DOHH2 (cell line): Measurements from ENCODE around the gene COL4A1.

Experiments
- EZH2phosphoT487 ChIP-seq: fragments of 200-600 bp; sonication (generic); IDR thresholded peaks from 2 replicates; pipeline ENCODE4 v1.6.1; 2017; ENCODE audit warnings: borderline replicate concordance, mild to moderate bottlenecking, antibody characterized with exemption, low read length, moderate library complexity, mixed read lengths
- TF ChIP-seq, protein P1 (sequence below): fragments of 200-600 bp; sonication (generic); IDR thresholded peaks from one replicate; pipeline ENCODE4 v1.5.1; 2014; ENCODE audit warnings: antibody characterized with exemption, mild to moderate bottlenecking, low read depth, low read length; ENCODE audit not compliant: poor library complexity, severe bottlenecking

DNA sequence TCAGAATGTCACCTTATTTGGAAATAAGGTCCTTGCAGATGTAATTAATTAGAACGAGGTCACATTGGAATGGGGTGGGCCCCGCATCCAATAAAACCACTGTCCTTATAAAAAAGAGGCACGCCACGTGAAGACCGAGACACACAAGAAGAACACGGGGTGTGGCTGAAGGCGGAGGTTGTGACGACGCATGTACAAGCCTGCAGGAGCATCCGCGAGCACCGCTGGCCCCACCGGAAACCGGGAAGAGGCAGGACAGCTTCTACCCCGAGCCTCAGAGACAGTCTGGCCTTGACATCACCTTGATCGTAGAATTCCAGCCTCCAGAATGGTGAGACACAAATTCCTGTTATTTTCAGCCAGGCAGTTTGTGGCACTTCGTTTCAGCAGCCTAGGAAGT, 177.9 kb downstream of the COL4A1 start:
- TF ChIP-seq, protein P1, sequence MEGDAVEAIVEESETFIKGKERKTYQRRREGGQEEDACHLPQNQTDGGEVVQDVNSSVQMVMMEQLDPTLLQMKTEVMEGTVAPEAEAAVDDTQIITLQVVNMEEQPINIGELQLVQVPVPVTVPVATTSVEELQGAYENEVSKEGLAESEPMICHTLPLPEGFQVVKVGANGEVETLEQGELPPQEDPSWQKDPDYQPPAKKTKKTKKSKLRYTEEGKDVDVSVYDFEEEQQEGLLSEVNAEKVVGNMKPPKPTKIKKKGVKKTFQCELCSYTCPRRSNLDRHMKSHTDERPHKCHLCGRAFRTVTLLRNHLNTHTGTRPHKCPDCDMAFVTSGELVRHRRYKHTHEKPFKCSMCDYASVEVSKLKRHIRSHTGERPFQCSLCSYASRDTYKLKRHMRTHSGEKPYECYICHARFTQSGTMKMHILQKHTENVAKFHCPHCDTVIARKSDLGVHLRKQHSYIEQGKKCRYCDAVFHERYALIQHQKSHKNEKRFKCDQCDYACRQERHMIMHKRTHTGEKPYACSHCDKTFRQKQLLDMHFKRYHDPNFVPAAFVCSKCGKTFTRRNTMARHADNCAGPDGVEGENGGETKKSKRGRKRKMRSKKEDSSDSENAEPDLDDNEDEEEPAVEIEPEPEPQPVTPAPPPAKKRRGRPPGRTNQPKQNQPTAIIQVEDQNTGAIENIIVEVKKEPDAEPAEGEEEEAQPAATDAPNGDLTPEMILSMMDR: no peak
- no peak for TF ChIP-seq EZH2phosphoT487
